GM12872 (cell line): ENCODE measurements around the gene NDUFAF4.

Experiments
- CTCF ChIP-seq: IDR thresholded peaks from 3 replicates; pipeline ENCODE4 v1.5.1; 2011; ENCODE audit warnings: low read depth, mild to moderate bottlenecking, low read length, moderate library complexity; ENCODE audit not compliant: insufficient read depth

The NDUFAF4 gene

DNA sequence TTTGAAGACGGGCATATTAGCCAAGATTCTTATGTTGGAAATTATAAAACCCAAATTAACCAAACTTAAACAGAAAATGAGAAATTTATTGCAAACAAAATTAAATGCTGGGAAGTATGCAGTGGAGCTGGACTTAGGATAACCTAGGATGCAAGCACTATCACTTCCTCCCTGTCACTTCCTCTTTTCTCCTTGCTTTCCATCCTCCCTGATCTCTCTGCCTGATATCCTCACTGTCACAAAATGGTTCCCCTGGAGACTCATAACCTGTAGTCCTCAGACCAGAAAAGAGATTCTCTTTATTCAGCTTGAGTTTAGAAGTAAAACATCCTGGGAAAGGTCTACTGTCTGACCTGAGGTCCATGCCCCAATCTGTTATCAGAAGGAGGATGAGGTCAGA lies 19.4 kb upstream of the NDUFAF4 start:
- no peak for TF ChIP-seq CTCF

DNA sequence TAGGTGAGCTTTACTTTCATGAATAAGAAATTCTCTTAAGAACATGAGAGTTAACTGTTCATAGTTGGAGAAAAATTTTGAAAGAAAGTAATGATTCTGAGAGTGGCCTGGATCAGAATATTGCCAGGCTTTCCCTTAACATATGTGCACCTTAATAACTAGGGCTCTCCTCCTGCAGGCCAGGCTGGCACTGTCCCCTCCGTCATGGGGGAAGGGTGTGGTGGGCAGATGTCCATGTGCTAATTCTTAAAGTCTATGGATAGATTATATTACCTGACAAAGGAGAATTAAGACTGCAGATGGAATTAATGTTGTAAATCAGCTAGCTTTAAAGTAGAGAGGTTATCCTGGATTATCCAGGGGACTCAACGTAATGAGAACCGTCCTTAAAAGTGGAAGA lies 15.9 kb upstream of the NDUFAF4 start:
- no peak for TF ChIP-seq CTCF

GRCh38 chr6:96911751-96912150 lies 14.1 kb upstream of the NDUFAF4 start:
- TF ChIP-seq CTCF: no peak

- no peak for TF ChIP-seq CTCF
Observed at GRCh38 chr6:96911171-96911570, 13.5 kb upstream of the NDUFAF4 start.

DNA sequence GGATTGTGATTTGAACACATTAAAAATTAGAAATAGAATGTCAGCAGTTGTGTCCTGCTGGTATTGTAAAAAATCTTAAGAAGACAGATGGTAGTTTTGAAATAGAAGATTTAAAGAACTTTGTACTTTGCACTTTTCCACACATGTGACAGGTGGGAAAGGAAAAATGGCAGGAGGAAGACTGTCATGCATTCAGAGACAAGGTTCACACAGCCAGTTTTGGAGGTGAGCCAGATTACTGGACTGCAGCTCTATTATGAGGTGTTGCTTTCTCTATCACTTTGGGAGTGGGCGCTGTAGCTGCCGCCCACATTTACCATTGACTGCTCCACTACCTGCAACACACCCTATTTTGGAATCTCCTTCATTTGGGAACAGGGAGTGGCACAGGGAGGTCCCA lies 12.1 kb upstream of the NDUFAF4 start:
- TF ChIP-seq CTCF: no peak

GRCh38 chr6:96907498-96907897 lies 9.8 kb upstream of the NDUFAF4 start:
- TF ChIP-seq CTCF: no peak

DNA sequence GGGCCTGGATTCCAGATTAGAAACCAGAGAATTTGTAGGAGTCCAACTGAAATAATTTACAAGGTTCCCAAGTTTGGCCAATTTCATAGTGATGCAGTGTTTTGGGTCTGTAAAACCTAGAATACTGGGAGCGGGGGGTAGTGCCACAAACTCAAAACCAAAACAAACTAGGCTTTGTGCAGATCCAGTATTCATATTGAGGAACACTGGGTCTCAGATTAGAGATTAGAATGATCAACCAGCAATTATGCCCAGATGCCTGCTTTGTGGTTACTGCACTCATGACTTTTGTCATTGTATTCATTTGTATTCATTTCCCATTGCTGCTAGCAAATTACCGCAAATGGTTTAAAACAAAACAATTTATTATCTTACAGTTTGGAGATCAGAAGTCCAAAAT lies 3.2 kb upstream of the NDUFAF4 start:
- no peak for TF ChIP-seq CTCF
